ENCODE measurements around the gene TIRAP.

GRCh38 chr11:126310992-126311310, 28.1 kb downstream of the TIRAP start:
- TF ChIP-seq, protein P1, sequence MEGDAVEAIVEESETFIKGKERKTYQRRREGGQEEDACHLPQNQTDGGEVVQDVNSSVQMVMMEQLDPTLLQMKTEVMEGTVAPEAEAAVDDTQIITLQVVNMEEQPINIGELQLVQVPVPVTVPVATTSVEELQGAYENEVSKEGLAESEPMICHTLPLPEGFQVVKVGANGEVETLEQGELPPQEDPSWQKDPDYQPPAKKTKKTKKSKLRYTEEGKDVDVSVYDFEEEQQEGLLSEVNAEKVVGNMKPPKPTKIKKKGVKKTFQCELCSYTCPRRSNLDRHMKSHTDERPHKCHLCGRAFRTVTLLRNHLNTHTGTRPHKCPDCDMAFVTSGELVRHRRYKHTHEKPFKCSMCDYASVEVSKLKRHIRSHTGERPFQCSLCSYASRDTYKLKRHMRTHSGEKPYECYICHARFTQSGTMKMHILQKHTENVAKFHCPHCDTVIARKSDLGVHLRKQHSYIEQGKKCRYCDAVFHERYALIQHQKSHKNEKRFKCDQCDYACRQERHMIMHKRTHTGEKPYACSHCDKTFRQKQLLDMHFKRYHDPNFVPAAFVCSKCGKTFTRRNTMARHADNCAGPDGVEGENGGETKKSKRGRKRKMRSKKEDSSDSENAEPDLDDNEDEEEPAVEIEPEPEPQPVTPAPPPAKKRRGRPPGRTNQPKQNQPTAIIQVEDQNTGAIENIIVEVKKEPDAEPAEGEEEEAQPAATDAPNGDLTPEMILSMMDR (IDR thresholded peaks at IDR 0.05), result no peak
- TF ChIP-seq REST (IDR thresholded peaks at IDR 0.05; ENCODE audit: low read depth, low read length) (no peak), EZH2phosphoT487 (IDR thresholded peaks at IDR 0.05; ENCODE audit: borderline replicate concordance, low read depth) (no peak), EP300 (IDR thresholded peaks at IDR 0.05; ENCODE audit: borderline replicate concordance in 1 of 2, low read depth in 1 of 2, low read length in 1 of 2) (no peak), RCOR1 (IDR thresholded peaks at IDR 0.05; ENCODE audit: low read length) (no peak), YY1 (IDR thresholded peaks at IDR 0.05; ENCODE audit: low read depth) (no peak), CHD2 (IDR thresholded peaks at IDR 0.05; ENCODE audit: low read length, partially characterized antibody) (no peak), IRF3 (IDR thresholded peaks at IDR 0.05; ENCODE audit: low read depth, low read length) (no peak), NFIC (IDR thresholded peaks at IDR 0.05; ENCODE audit: borderline replicate concordance) (no peak), MXI1 (IDR thresholded peaks at IDR 0.05; ENCODE audit: low read depth, low read length) (no peak), MAX (IDR thresholded peaks at IDR 0.05; ENCODE audit: low read depth) (no peak), POLR2AphosphoS5 (IDR thresholded peaks at IDR 0.05; ENCODE audit: low read depth, low read length) (no peak), SMC3 (IDR thresholded peaks at IDR 0.05; ENCODE audit: low read depth, low read length) (no peak), FOXM1 (IDR thresholded peaks at IDR 0.05; ENCODE audit: low read depth) (no peak)
